ENCODE measurements around the gene FIGNL1. TPM values are rescaled to one million over a fixed set of nuclear protein-coding genes. Genes with fewer than 3 reads are reported as not detected.

FIGNL1 gene
- total and polyA plus RNA-seq, 7 donors, result 0.60 to 8.6 (median 6.9) TPM

DNA sequence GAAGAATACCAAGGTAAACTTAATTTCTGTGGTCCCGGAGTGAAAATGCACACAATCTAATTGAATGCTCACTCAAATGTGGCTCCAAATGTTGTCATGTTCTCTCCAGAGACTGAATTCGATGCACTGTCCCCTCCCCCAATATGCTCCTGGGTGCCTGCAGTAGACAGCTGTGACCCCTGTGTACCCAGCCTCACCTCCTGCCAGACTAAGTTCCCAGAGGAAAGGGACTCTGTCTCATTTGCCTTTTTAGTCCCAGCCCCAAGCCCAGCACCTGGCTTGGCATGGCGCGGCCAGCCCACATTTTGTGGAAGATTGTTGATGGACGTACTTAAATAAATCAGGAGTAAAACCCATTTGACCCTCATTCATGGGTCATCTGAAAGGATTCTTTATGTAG lies 21.8 kb upstream of the FIGNL1 start:
- Histone ChIP-seq H3K4me1 (peaks cover 0 to 34% (median 26%) of the 10 kb centered on the region in 4 donors), H3K36me3 (no peaks in the 10 kb centered on the region), H3K4me3 (no peak overlapping the region), H3K27me3 (peaks cover 0 to 4% (median 0%) of the 10 kb centered on the region in 3 donors), H3K27ac (no peak overlapping the region), H3K9me3 (no peaks in the 10 kb centered on the region)
- intact Hi-C loops (cut with DNase I), result no loop called here
- no peak for TF ChIP-seq POLR2AphosphoS5 (IDR thresholded peaks at IDR 0.05)
- TF ChIP-seq POLR2A (IDR thresholded peaks at IDR 0.05), result no peak
- TF ChIP-seq EP300 (IDR thresholded peaks at IDR 0.05), result no peak
- TF ChIP-seq, protein P1, sequence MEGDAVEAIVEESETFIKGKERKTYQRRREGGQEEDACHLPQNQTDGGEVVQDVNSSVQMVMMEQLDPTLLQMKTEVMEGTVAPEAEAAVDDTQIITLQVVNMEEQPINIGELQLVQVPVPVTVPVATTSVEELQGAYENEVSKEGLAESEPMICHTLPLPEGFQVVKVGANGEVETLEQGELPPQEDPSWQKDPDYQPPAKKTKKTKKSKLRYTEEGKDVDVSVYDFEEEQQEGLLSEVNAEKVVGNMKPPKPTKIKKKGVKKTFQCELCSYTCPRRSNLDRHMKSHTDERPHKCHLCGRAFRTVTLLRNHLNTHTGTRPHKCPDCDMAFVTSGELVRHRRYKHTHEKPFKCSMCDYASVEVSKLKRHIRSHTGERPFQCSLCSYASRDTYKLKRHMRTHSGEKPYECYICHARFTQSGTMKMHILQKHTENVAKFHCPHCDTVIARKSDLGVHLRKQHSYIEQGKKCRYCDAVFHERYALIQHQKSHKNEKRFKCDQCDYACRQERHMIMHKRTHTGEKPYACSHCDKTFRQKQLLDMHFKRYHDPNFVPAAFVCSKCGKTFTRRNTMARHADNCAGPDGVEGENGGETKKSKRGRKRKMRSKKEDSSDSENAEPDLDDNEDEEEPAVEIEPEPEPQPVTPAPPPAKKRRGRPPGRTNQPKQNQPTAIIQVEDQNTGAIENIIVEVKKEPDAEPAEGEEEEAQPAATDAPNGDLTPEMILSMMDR (IDR thresholded peaks at IDR 0.05), result no peak
- no peak for DNase-seq
- WGBS, 2 donors, result 95 to 97% methylated on average over 5 of the region's 5 CpGs

DNA sequence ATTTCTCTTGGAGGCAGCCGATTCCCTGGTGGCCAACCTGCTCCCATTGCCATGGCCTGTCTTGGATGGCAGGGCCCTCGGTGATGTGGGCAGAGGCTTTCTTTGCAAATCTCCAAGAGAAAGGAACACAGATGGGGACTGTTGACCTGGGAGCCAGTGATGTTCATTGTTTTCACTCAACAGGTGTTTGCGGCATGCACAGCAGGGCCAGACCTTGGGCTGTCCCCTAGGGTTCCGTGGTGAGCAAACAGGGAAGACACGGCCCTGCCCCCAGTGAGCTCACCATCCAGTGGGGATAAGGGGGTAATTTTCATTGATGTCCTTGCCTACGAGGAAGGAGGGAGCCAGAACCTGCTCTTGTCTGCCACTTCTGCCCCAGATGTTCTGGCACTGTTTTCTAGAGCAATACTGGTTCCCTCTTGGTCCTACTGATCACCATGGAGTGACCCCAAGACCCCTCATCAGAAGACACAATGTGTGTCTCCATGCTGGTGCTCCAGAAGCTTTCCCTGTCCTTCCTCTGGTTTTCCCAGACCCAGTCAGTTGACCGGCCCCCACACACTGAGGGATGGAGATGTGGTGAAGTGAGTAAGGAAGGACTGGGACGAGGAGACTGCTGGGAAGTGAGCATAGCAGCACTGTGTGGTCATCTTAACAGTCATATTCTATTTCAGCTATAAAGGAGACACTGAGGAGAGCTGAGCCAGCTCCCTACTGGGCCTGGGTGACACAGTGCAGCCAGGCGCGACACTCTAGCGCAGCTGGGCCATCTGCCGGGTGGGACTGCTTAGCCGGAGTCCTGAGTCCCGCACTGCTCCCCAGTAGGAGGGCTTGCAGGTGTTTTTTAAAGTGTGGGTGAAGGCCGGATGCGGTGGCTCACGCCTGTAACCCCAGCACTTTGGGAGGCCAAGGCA lies 20.4 kb upstream of the FIGNL1 start:
- no peak overlapping the region for H3K27ac ChIP-seq
- no peaks in the 10 kb centered on the region for H3K36me3 ChIP-seq
- 91 to 94% methylated on average over 17 of the region's 17 CpGs for WGBS, 2 donors
- H3K9me3 ChIP-seq, result no peaks in the 10 kb centered on the region
- H3K4me1 ChIP-seq, result peaks cover 0 to 34% (median 26%) of the 10 kb centered on the region in 4 donors
- no peak overlapping the region for H3K4me3 ChIP-seq
- TF ChIP-seq POLR2AphosphoS5 (IDR thresholded peaks at IDR 0.05) (no peak), EP300 (IDR thresholded peaks at IDR 0.05) (no peak), POLR2A (IDR thresholded peaks at IDR 0.05) (no peak)
- TF ChIP-seq, protein P1 (IDR thresholded peaks at IDR 0.05), result no peak
- DNase-seq, result no peak
- H3K27me3 ChIP-seq, result peaks cover 0 to 4% (median 0%) of the 10 kb centered on the region in 3 donors
- intact Hi-C loops (cut with DNase I), result no loop called here

DNA sequence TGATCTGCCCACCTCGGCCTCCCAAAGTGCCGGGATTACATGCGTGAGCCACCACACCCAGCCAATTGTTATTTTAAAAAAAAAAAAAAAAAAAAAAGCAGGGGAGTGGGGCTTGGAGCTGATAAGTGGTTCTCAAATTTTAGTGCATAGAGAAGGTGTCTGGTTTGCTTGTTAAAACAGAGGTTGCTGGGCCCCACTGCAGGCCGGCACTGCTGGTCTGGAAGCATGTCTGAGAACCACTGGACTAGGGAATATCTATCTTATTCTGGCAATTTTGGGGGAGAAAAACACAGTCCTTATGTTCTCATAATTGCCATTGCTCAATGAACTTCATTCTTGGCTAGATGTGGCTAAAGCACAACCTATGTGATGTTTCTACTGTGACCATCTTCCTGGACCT lies 19.0 kb upstream of the FIGNL1 start:
- TF ChIP-seq POLR2A (IDR thresholded peaks at IDR 0.05) (no peak), EP300 (IDR thresholded peaks at IDR 0.05) (no peak), POLR2AphosphoS5 (IDR thresholded peaks at IDR 0.05) (no peak)
- TF ChIP-seq, protein P1 (IDR thresholded peaks at IDR 0.05), result no peak
- H3K4me1 ChIP-seq, result peaks cover 0 to 25% (median 19%) of the 10 kb centered on the region in 4 donors
- peaks cover 0 to 4% (median 0%) of the 10 kb centered on the region in 3 donors for H3K27me3 ChIP-seq
- no peak overlapping the region for H3K4me3 ChIP-seq
- intact Hi-C loops (cut with DNase I), result loop anchor here (2.0 to 5.0 kb wide), 4 partner anchors 128 to 598 kb away; no protein-coding TSS in a partner anchor
- H3K9me3 ChIP-seq, result no peaks in the 10 kb centered on the region
- no peaks in the 10 kb centered on the region for H3K36me3 ChIP-seq
- DNase-seq, result no peak
- H3K27ac ChIP-seq, result no peak overlapping the region
- WGBS, 2 donors, result 92 to 98% methylated on average over 4 of the region's 4 CpGs

DNA sequence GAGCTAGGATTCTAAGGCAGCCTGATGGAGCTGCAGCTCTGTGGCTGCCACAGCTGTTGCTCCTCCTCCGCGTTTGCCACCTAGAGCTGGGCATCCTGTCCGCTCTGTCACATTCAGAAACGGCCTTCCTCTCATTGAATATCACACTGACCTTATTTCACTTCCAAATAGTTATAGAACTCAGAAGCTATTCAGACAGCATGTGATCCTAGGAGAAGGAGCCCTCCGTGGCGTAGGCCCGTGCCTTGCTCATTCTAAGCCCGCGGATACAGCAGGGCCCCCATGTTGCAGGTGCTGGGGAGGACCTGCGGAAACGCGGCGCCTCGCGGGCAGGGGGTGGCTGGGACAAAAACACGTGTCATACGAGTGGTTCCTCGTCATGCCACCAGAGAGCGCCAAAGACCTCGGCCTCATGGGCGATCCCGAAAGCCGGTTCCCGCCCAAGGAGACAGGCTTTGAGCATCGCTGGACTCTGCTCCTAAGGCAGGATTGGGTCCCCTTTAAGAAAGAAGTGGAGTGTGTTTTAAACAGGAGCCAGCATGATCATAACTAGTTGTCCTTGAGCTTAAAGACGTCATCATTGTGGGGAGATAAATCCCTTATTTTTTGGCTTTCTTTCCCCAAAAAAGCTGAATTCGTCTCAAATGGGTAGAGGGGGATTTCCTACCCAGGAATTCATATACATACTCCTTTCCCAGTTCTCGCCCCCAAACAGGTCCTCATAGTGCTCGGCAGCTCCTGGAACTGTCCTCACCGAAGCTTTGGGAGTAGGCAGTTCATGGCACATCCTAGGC lies 17.9 kb upstream of the FIGNL1 start:
- Histone ChIP-seq H3K4me3 (peak overlapping the region in 2 of 4 donors; percentile 16 to 24), H3K27me3 (peaks cover 0 to 4% (median 0%) of the 10 kb centered on the region in 3 donors), H3K27ac (peak overlapping the region in 1 of 4 donors; percentile 24), H3K9me3 (no peaks in the 10 kb centered on the region), H3K36me3 (no peaks in the 10 kb centered on the region), H3K4me1 (peaks cover 0 to 13% (median 10%) of the 10 kb centered on the region in 4 donors)
- intact Hi-C loops (cut with DNase I), result loop anchor here (1.0 to 5.0 kb wide), 6 partner anchors 129 to 692 kb away; no protein-coding TSS in a partner anchor
- 15% methylated on average over 30 of the region's 30 CpGs for WGBS, 2 donors
- peak; percentile 93 for DNase-seq
- TF ChIP-seq, protein P1 (IDR thresholded peaks at IDR 0.05), result peak; percentile 79 to 92 (median 86)
- TF ChIP-seq EP300 (IDR thresholded peaks at IDR 0.05) (no peak), POLR2AphosphoS5 (IDR thresholded peaks at IDR 0.05) (peak in 1 of 4 donors; percentile 16), POLR2A (IDR thresholded peaks at IDR 0.05) (no peak)
